Neuronal stem cell (in vitro differentiated cells): ENCODE results near the gene RAB35.

Source experiments
- DNase-seq: peaks from one replicate; pipeline ENCODE4 v3.0.0-alpha.2; 2013; ENCODE audit warnings: low spot score
- H2AFZ ChIP-seq: one replicate; pipeline ENCODE4 v1.6.1; 2013; ENCODE audit warnings: mild to moderate bottlenecking, low read length, inconsistent platforms
- H2AK5ac ChIP-seq: 2 replicates; pipeline ENCODE4 v1.6.1; 2013; ENCODE audit warnings: low read depth, mild to moderate bottlenecking, inconsistent platforms, low read length, moderate library complexity, mixed read lengths
- H2BK120ac ChIP-seq: 2 replicates; pipeline ENCODE4 v1.6.1; 2013; ENCODE audit warnings: low read depth, mild to moderate bottlenecking, inconsistent platforms, low read length, moderate library complexity, mixed read lengths
- H2BK12ac ChIP-seq: one replicate; pipeline ENCODE4 v1.6.1; 2013; ENCODE audit warnings: low read length, inconsistent platforms
- H2BK15ac ChIP-seq: 2 replicates; pipeline ENCODE4 v1.6.1; 2013; ENCODE audit warnings: mild to moderate bottlenecking, low read length, inconsistent platforms, mixed read lengths
- H2BK5ac ChIP-seq: one replicate; pipeline ENCODE4 v1.6.1; 2013; ENCODE audit warnings: inconsistent platforms, mild to moderate bottlenecking, low read length, moderate library complexity
- H3K14ac ChIP-seq: one replicate; pipeline ENCODE4 v1.6.1; 2013; ENCODE audit warnings: low read length, inconsistent platforms
- H3K18ac ChIP-seq: 2 replicates; pipeline ENCODE4 v1.6.1; 2013; ENCODE audit warnings: low read length, inconsistent platforms
- H3K23ac ChIP-seq: 2 replicates; pipeline ENCODE4 v1.6.1; 2013; ENCODE audit warnings: low read depth, mild to moderate bottlenecking, mixed read lengths, low read length, inconsistent platforms; ENCODE audit not compliant: poor library complexity
- H3K27ac ChIP-seq: replicated peaks from 3 replicates; pipeline ENCODE4 v1.5.1; 2013; ENCODE audit warnings: low read length, inconsistent platforms
- H3K27me3 ChIP-seq, 3 experiments: 2 replicates each; pipeline ENCODE4 v1.6.1; 2013; ENCODE audit warnings: low read length in 3 of 3, mild to moderate bottlenecking in 2 of 3, inconsistent platforms in 1 of 3, low read depth in 1 of 3, mixed read lengths in 1 of 3, moderate library complexity in 1 of 3; ENCODE audit not compliant: control insufficient read depth in 3 of 3, insufficient read depth in 3 of 3
- H3K36me3 ChIP-seq, 2 donors: replicated peaks in 1 of 2; 2 replicates each; pipeline ENCODE4 v1.6.1; 2013; ENCODE audit warnings: low read length in 2 of 2; ENCODE audit not compliant: control insufficient read depth in 2 of 2, insufficient read depth in 2 of 2
- H3K4ac ChIP-seq: 2 replicates; pipeline ENCODE4 v1.6.1; 2013; ENCODE audit warnings: inconsistent platforms, mild to moderate bottlenecking, low read length, moderate library complexity
- H3K4me1 ChIP-seq, 2 donors: 1 replicate in 1 of 2; 2 replicates in 1 of 2; pipeline ENCODE4 v1.6.1; 2013; ENCODE audit warnings: low read length in 2 of 2, low read depth in 1 of 2; ENCODE audit not compliant: control insufficient read depth in 2 of 2, insufficient read depth in 1 of 2
- H3K4me2 ChIP-seq: one replicate; pipeline ENCODE4 v1.6.1; 2013; ENCODE audit warnings: mild to moderate bottlenecking, low read length, inconsistent platforms; ENCODE audit not compliant: insufficient read depth, poor library complexity, severe bottlenecking
- H3K4me3 ChIP-seq, 2 donors: 2 replicates each; pipeline ENCODE4 v1.5.1; 2013; ENCODE audit warnings: low read length in 2 of 2, mild to moderate bottlenecking in 2 of 2, inconsistent platforms in 1 of 2, moderate library complexity in 1 of 2
- H3K79me1 ChIP-seq: one replicate; pipeline ENCODE4 v1.6.1; 2013; ENCODE audit warnings: low read depth, mild to moderate bottlenecking, inconsistent platforms, low read length, moderate library complexity
- H3K9ac ChIP-seq: one replicate; pipeline ENCODE4 v1.6.1; 2013; ENCODE audit warnings: mild to moderate bottlenecking, low read depth, low read length, inconsistent platforms; ENCODE audit not compliant: poor library complexity
- H3K9me3 ChIP-seq, 2 donors: replicated peaks in 1 of 2; 2 replicates each; pipeline versions ENCODE3 to v1.6.1; 2013; ENCODE audit warnings: low read length in 2 of 2, mild to moderate bottlenecking in 2 of 2, inconsistent platforms in 1 of 2, low read depth in 1 of 2, mixed read lengths in 1 of 2, moderate library complexity in 1 of 2; ENCODE audit not compliant: control insufficient read depth in 2 of 2, insufficient read depth in 1 of 2
- H4K8ac ChIP-seq: one replicate; pipeline ENCODE4 v1.6.1; 2013; ENCODE audit warnings: low read depth, mild to moderate bottlenecking, inconsistent platforms, low read length, moderate library complexity
- H4K91ac ChIP-seq: one replicate; pipeline ENCODE4 v1.6.1; 2013; ENCODE audit warnings: low read length, low read depth, mild to moderate bottlenecking, inconsistent platforms; ENCODE audit not compliant: poor library complexity
- WGBS, 2 donors: extraction: QIAGEN DNeasy Blood & Tissue Kit; methylation state at CpG; one replicate each; pipeline ENCODE4 v1.1.7; 2013; ENCODE audit warnings: missing lambda C conversion rate in 2 of 2, mixed read lengths in 1 of 2; ENCODE audit not compliant: insufficient read length in 2 of 2, insufficient replicate concordance in 1 of 2; ENCODE audit errors: extremely low coverage in 2 of 2; 5-methylcytosine and 5-hydroxymethylcytosine counted together

RAB35 gene

GRCh38 chr12:120130011-120130410 lies 13.5 kb upstream of the RAB35 start:
- Histone ChIP-seq H3K14ac (no peak overlapping the region), H2AK5ac (no peak overlapping the region), H3K4me2 (no peak overlapping the region), H2BK15ac (no peak overlapping the region), H2AFZ (no peak overlapping the region), H4K8ac (no peak overlapping the region), H2BK120ac (no peak overlapping the region), H3K18ac (no peak overlapping the region), H3K36me3 (peaks cover 69 to 93% of the 10 kb centered on the region in 2 donors), H4K91ac (no peak overlapping the region), H3K9me3 (no peaks in the 10 kb centered on the region), H3K27ac (no peak overlapping the region), H3K4me1 (peaks cover 0 to 11% of the 10 kb centered on the region in 2 donors), H3K27me3 (no peaks in the 10 kb centered on the region), H3K4ac (no peak overlapping the region), H3K79me1 (no peaks in the 10 kb centered on the region), H3K4me3 (no peak overlapping the region), H2BK12ac (no peak overlapping the region), H3K9ac (no peak overlapping the region), H3K23ac (no peak overlapping the region), H2BK5ac (no peak overlapping the region)
- WGBS, 2 donors = no CpG with 5 or more reads among the region's 6 CpGs
- DNase-seq = no peak

GRCh38 chr12:120126635-120127005 lies 10.1 kb upstream of the RAB35 start:
- no CpG with 5 or more reads among the region's 2 CpGs for WGBS, 2 donors
- peaks cover 0 to 11% of the 10 kb centered on the region in 2 donors for H3K4me1 ChIP-seq
- H3K14ac ChIP-seq = no peak overlapping the region
- no peak overlapping the region for H3K4me3 ChIP-seq
- H3K18ac ChIP-seq = no peak overlapping the region
- H2BK120ac ChIP-seq = no peak overlapping the region
- H3K9ac ChIP-seq = no peak overlapping the region
- no peaks in the 10 kb centered on the region for H3K9me3 ChIP-seq
- no peaks in the 10 kb centered on the region for H3K79me1 ChIP-seq
- DNase-seq = no peak
- no peak overlapping the region for H4K91ac ChIP-seq
- no peak overlapping the region for H4K8ac ChIP-seq
- H2BK12ac ChIP-seq = no peak overlapping the region
- no peak overlapping the region for H3K4me2 ChIP-seq
- H3K27ac ChIP-seq = no peak overlapping the region
- H3K23ac ChIP-seq = no peak overlapping the region
- H3K27me3 ChIP-seq = no peaks in the 10 kb centered on the region
- peaks cover 43 to 59% of the 10 kb centered on the region in 2 donors for H3K36me3 ChIP-seq
- H2AK5ac ChIP-seq = no peak overlapping the region
- H2AFZ ChIP-seq = no peak overlapping the region
- no peak overlapping the region for H3K4ac ChIP-seq
- no peak overlapping the region for H2BK15ac ChIP-seq
- no peak overlapping the region for H2BK5ac ChIP-seq

GRCh38 chr12:120125792-120126634 lies 9.5 kb upstream of the RAB35 start:
- no peak overlapping the region for H2BK15ac ChIP-seq
- H3K27ac ChIP-seq = no peak overlapping the region
- no peak overlapping the region for H3K4ac ChIP-seq
- H3K18ac ChIP-seq = no peak overlapping the region
- no peak overlapping the region for H3K4me3 ChIP-seq
- no peak overlapping the region for H2BK5ac ChIP-seq
- no peak for DNase-seq
- H3K9me3 ChIP-seq = no peaks in the 10 kb centered on the region
- H3K4me1 ChIP-seq = peaks cover 0 to 11% of the 10 kb centered on the region in 2 donors
- peaks cover 37 to 53% of the 10 kb centered on the region in 2 donors for H3K36me3 ChIP-seq
- H3K23ac ChIP-seq = no peak overlapping the region
- H2BK12ac ChIP-seq = no peak overlapping the region
- H2AK5ac ChIP-seq = no peak overlapping the region
- no peak overlapping the region for H3K14ac ChIP-seq
- no peak overlapping the region for H4K8ac ChIP-seq
- H2AFZ ChIP-seq = no peak overlapping the region
- no CpG with 5 or more reads among the region's 6 CpGs for WGBS, 2 donors
- H2BK120ac ChIP-seq = no peak overlapping the region
- no peak overlapping the region for H3K9ac ChIP-seq
- H3K79me1 ChIP-seq = no peaks in the 10 kb centered on the region
- no peak overlapping the region for H4K91ac ChIP-seq
- H3K4me2 ChIP-seq = no peak overlapping the region
- H3K27me3 ChIP-seq = no peaks in the 10 kb centered on the region

GRCh38 chr12:120125029-120125428 lies 8.5 kb upstream of the RAB35 start:
- Histone ChIP-seq H3K18ac (no peak overlapping the region), H2AFZ (no peak overlapping the region), H3K23ac (no peak overlapping the region), H2BK120ac (no peak overlapping the region), H3K27ac (no peak overlapping the region), H3K36me3 (peaks cover 28 to 43% of the 10 kb centered on the region in 2 donors), H4K91ac (no peak overlapping the region), H3K4me3 (no peak overlapping the region), H2BK12ac (no peak overlapping the region), H3K4me2 (no peak overlapping the region), H2BK15ac (no peak overlapping the region), H3K9me3 (no peaks in the 10 kb centered on the region), H3K4me1 (peaks cover 0 to 11% of the 10 kb centered on the region in 2 donors), H3K79me1 (no peaks in the 10 kb centered on the region), H3K27me3 (no peaks in the 10 kb centered on the region), H3K14ac (no peak overlapping the region), H4K8ac (no peak overlapping the region), H3K4ac (no peak overlapping the region), H2BK5ac (no peak overlapping the region), H2AK5ac (no peak overlapping the region), H3K9ac (no peak overlapping the region)
- no peak for DNase-seq
- no CpG with 5 or more reads among the region's 4 CpGs for WGBS, 2 donors
